SH-SY5Y (cell line): Measurements from ENCODE around the gene EDA.

Source experiments
- GATA2 ChIP-seq: IDR thresholded peaks from 2 replicates; pipeline ENCODE4 v1.6.1; 2011; ENCODE audit warnings: mild to moderate bottlenecking, low read depth, low read length
- GATA3 ChIP-seq: IDR thresholded peaks from 2 replicates; pipeline ENCODE4 v1.6.1; 2011; ENCODE audit warnings: low read depth, mild to moderate bottlenecking, low read length, moderate library complexity

DNA sequence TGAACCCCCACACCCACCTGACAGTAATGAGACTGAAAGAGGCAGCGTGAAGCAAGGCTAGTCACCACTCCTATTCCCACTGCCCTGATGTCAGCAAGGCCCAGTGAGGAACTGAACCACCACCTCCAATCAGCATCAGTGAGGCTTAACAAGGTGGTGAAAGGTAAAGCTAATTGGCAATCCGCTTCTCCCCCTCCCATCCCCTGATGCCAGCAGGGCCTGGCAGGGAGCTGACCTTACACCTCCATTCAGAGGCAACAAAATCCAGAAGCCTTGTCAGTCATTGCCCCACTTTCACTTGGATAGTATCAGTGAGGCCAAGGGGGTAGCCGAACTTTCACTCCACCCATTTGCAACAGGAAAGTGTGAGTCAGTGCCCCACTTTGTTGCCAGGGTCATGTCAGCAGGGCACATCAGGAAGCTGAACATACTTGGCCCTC, 373.1 kb downstream of the EDA start:
- TF ChIP-seq GATA2 (no peak), GATA3 (no peak)
